ENCODE measurements around the gene ASPN.

GRCh38 chr9:92407818-92408217 is 74.5 kb downstream of the ASPN start:
- TF ChIP-seq CTCF (IDR thresholded peaks at IDR 0.05 in 4 of 5, conservative IDR thresholded peaks at IDR 0.05 in 1 of 5) = no peak
- TF ChIP-seq POLR2A (IDR thresholded peaks at IDR 0.05) = no peak
